Transverse colon (tissue), 4 donors: ENCODE data around the gene MGAT3. TPM values are rescaled to one million over a fixed set of nuclear protein-coding genes. Genes with fewer than 3 reads are reported as not detected.

ENCODE experiments used
- DNase-seq: peaks from one replicate; pipeline ENCODE4 v3.0.0-alpha.2; 2019
- H3K27ac ChIP-seq, 4 donors: fragments of 200-600 bp; sonication (generic); 2 replicates each; pipeline ENCODE4 v1.5.1; 2016 to 2018; ENCODE audit warnings: inconsistent platforms in 4 of 4
- H3K27me3 ChIP-seq: fragments of 200-600 bp; sonication (generic); 2 replicates; pipeline ENCODE4 v1.5.1; 2017; ENCODE audit warnings: inconsistent platforms
- H3K36me3 ChIP-seq, 4 donors: fragments of 200-600 bp; sonication (generic); 2 replicates each; pipeline ENCODE4 v1.5.1; 2017 to 2019; ENCODE audit warnings: inconsistent platforms in 4 of 4
- H3K4me1 ChIP-seq, 4 donors: fragments of 200-600 bp; sonication (generic); 2 replicates each; pipeline ENCODE4 v1.5.1; 2017 to 2020; ENCODE audit warnings: inconsistent platforms in 4 of 4
- H3K4me3 ChIP-seq, 4 donors: fragments of 200-600 bp; sonication (generic); 1 replicate in 1 of 4; 2 replicates in 3 of 4; pipeline versions ENCODE4 v1.5.1 to v1.6.1; 2017 to 2019; ENCODE audit warnings: inconsistent platforms in 4 of 4
- H3K9me3 ChIP-seq, 2 donors: fragments of 200-600 bp; sonication (generic); 2 replicates each; pipeline ENCODE4 v1.5.1; 2017 to 2019; ENCODE audit warnings: inconsistent platforms in 2 of 2
- EP300 ChIP-seq: sonication (generic); formaldehyde crosslinking; IDR thresholded peaks from one replicate; pipeline ENCODE4 v1.6.1; 2017; ENCODE audit warnings: antibody characterized with exemption, low read depth
- POLR2A ChIP-seq: fragments of 450-650 bp; IDR thresholded peaks from one replicate; pipeline ENCODE4 v1.6.1; 2016; ENCODE audit warnings: antibody characterized with exemption, mild to moderate bottlenecking, moderate library complexity
- POLR2AphosphoS5 ChIP-seq, 3 donors: sonication (generic); formaldehyde crosslinking; IDR thresholded peaks; one replicate each; pipeline ENCODE4 v1.6.1; 2016; ENCODE audit warnings: antibody characterized with exemption in 3 of 3
- whole genome bisulfite sequencing, 2 donors: methylation state at CpG; one replicate each; pipeline ENCODE4 v1.1.5; 2018; ENCODE audit warnings: low coverage in 1 of 2; 5-methylcytosine and 5-hydroxymethylcytosine counted together
- in situ Hi-C, 4 donors: fragments of 200-750 bp; cut with MboI; loops; one replicate each; pipeline versions ENCODE4 v1.15.0 to v1.15.1; 2017; ENCODE audit warnings: low sequenced_read_pairs in 3 of 4, low pct_ligation_motif_present in 1 of 4, low pct_unique_long_range_greater_than_20kb in 1 of 4
- intact Hi-C: fragments of 100-400 bp; cut with DNase I; formaldehyde crosslinking; loops from one replicate; pipeline ENCODE4 v1.15.1; 2023; ENCODE audit warnings: low total_unique reads
- total RNA-seq, 4 donors: library from RNA; depleted of rRNA; stranded (reverse); fragments of >200 nt; gene quantifications; one replicate each; pipeline ENCODE4 v1.1.0, GENCODE V29; 2016
- TF ChIP-seq, protein P1 (sequence below), 5 experiments: fragments of 200-600 bp in 3 of 5; fragments of 450-650 bp in 2 of 5; sonication (generic) in 3 of 5; IDR thresholded peaks; 1 replicate in 2 of 5; 2 replicates in 3 of 5; pipeline ENCODE4 v1.5.1; 2016 to 2017; ENCODE audit warnings: antibody characterized with exemption in 5 of 5, inconsistent platforms in 3 of 5, mild to moderate bottlenecking in 2 of 5, moderate library complexity in 1 of 5

MGAT3 gene
- total RNA-seq, 4 donors from 2014 or later, result 1.2 to 10.1 (median 5.2) TPM

GRCh38 chr22:39439170-39439569 lies 17.6 kb upstream of the MGAT3 start:
- TF ChIP-seq, protein P1, sequence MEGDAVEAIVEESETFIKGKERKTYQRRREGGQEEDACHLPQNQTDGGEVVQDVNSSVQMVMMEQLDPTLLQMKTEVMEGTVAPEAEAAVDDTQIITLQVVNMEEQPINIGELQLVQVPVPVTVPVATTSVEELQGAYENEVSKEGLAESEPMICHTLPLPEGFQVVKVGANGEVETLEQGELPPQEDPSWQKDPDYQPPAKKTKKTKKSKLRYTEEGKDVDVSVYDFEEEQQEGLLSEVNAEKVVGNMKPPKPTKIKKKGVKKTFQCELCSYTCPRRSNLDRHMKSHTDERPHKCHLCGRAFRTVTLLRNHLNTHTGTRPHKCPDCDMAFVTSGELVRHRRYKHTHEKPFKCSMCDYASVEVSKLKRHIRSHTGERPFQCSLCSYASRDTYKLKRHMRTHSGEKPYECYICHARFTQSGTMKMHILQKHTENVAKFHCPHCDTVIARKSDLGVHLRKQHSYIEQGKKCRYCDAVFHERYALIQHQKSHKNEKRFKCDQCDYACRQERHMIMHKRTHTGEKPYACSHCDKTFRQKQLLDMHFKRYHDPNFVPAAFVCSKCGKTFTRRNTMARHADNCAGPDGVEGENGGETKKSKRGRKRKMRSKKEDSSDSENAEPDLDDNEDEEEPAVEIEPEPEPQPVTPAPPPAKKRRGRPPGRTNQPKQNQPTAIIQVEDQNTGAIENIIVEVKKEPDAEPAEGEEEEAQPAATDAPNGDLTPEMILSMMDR (IDR thresholded peaks at IDR 0.05), result no peak
- no peak for TF ChIP-seq POLR2AphosphoS5 (IDR thresholded peaks at IDR 0.05)
- TF ChIP-seq POLR2A, result no peak
- TF ChIP-seq EP300, result no peak
- no peak for DNase-seq
- no peak overlapping the region for H3K27ac ChIP-seq
- H3K36me3 ChIP-seq, result no peaks in the 10 kb centered on the region
- in situ Hi-C loops (no loop called here), intact Hi-C loops (no loop called here)
- 54% methylated on average over 8 of the region's 8 CpGs; no CpG with 5 or more reads in 1 of the 2 donors for WGBS, 2 donors
- H3K9me3 ChIP-seq, result no peaks in the 10 kb centered on the region
- no peak overlapping the region for H3K4me3 ChIP-seq
- H3K27me3 ChIP-seq, result peaks cover 10% of the 10 kb centered on the region
- peaks cover 6 to 20% (median 9%) of the 10 kb centered on the region in 4 donors for H3K4me1 ChIP-seq

- 79 to 82% methylated on average over 4 to 6 of the region's 6 CpGs for whole genome bisulfite sequencing, 2 donors
- in situ Hi-C loops, result no loop called here
- no peak for DNase-seq
- H3K27ac ChIP-seq, result no peak overlapping the region
- H3K36me3 ChIP-seq, result no peaks in the 10 kb centered on the region
- intact Hi-C loops, result no loop called here
- H3K27me3 ChIP-seq, result peaks cover 10% of the 10 kb centered on the region
- TF ChIP-seq POLR2AphosphoS5 (IDR thresholded peaks at IDR 0.05) (no peak), EP300 (no peak), POLR2A (no peak)
- TF ChIP-seq, protein P1 (IDR thresholded peaks at IDR 0.05), result no peak
- no peak overlapping the region for H3K4me3 ChIP-seq
- peaks cover 0 to 9% (median 2%) of the 10 kb centered on the region in 4 donors for H3K4me1 ChIP-seq
- no peaks in the 10 kb centered on the region for H3K9me3 ChIP-seq
Observed at GRCh38 chr22:39443398-39443797, 13.4 kb upstream of the MGAT3 start.

- Histone ChIP-seq H3K36me3 (no peaks in the 10 kb centered on the region), H3K27me3 (peaks cover 10% of the 10 kb centered on the region), H3K4me3 (no peak overlapping the region), H3K27ac (no peak overlapping the region), H3K4me1 (peaks cover 0 to 3% (median 0%) of the 10 kb centered on the region in 4 donors), H3K9me3 (no peaks in the 10 kb centered on the region)
- 76% methylated on average over 7 of the region's 7 CpGs; no CpG with 5 or more reads in 1 of the 2 donors for WGBS, 2 donors
- DNase-seq, result no peak
- in situ Hi-C loops (no loop called here), intact Hi-C loops (no loop called here)
- TF ChIP-seq POLR2AphosphoS5 (IDR thresholded peaks at IDR 0.05), result no peak
- TF ChIP-seq EP300, result no peak
- TF ChIP-seq POLR2A, result no peak
- TF ChIP-seq, protein P1 (IDR thresholded peaks at IDR 0.05), result no peak
Observed at GRCh38 chr22:39444247-39444800, 12.5 kb upstream of the MGAT3 start.

DNA sequence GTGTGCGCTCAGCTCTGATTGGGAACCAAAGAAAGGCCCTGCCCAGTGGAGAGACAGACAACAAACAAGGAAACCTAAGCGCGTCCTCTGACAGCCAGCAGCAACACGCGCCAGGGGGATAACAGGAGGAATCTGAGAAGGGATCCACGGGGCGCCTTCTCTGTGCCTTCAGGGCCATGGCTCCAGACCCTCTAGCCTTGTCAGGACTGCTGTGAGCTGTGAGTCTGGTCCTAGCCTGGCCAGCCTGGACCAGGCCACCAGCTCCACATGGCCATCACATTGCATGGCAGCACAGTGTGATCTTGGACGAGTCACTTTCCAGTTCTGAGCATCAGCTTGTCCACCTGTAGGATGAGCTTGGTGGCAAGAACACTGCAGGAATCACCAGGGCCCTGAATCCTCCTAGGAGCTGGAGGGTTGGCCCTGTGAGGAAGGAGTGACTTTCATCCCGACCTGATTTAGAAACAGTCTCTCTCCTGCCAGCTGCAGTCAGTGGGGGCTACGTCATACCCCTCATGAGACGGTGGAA lies 11.8 kb upstream of the MGAT3 start:
- no peak for TF ChIP-seq POLR2A
- no peak for TF ChIP-seq EP300
- no peak for TF ChIP-seq POLR2AphosphoS5 (IDR thresholded peaks at IDR 0.05)
- TF ChIP-seq, protein P1 (IDR thresholded peaks at IDR 0.05), result no peak
- no peaks in the 10 kb centered on the region for H3K36me3 ChIP-seq

More for the DNA sequence above, 11.8 kb upstream of the MGAT3 start:
- in situ Hi-C loops, result no loop called here
- peaks cover 7% of the 10 kb centered on the region for H3K27me3 ChIP-seq
- 88 to 96% methylated on average over 5 to 11 of the region's 11 CpGs for WGBS, 2 donors
- intact Hi-C loops, result no loop called here
- no peaks in the 10 kb centered on the region for H3K9me3 ChIP-seq
- DNase-seq, result no peak
- H3K4me3 ChIP-seq, result no peak overlapping the region
- peaks cover 0 to 3% (median 0%) of the 10 kb centered on the region in 4 donors for H3K4me1 ChIP-seq
- no peak overlapping the region for H3K27ac ChIP-seq
